Putamen (tissue), 1 donor: ENCODE data around the gene ZNF226.
A peak's percentile ranks its signal among the peaks of the same experiment; 100 is the strongest.
"Not testable (repeated sequence)": the region's sequence is repeated elsewhere in the genome, so short reads cannot be mapped to it uniquely, and the experiment has no call there.

Experiments
- DNase-seq: peaks from one replicate; pipeline ENCODE4 v3.0.0-alpha.2; 2016; ENCODE audit warnings: low spot score

The ZNF226 gene

GRCh38 chr19:44212250-44212865, 47.5 kb downstream of the ZNF226 start, which contains the start of gene ZNF227:
Gene ZNF227 (plus strand): TSS chr19:44212532. CDS start chr19:44217793, 5,261 bp downstream.
- peak; percentile 90 for DNase-seq

GRCh38 chr19:44212866-44213346, 48.0 kb downstream of the ZNF226 start:
- DNase-seq = no peak

- not testable (repeated sequence) for DNase-seq
Observed at GRCh38 chr19:44219926-44220325, 55.0 kb downstream of the ZNF226 start.

GRCh38 chr19:44220761-44221160, 55.9 kb downstream of the ZNF226 start:
- not testable (repeated sequence) for DNase-seq

- not testable (repeated sequence) for DNase-seq
Observed at GRCh38 chr19:44221291-44221690, 56.4 kb downstream of the ZNF226 start.
